HepG2 (cell line): ENCODE data around the gene CAPN9. TPM values are rescaled to one million over a fixed set of nuclear protein-coding genes. Genes with fewer than 3 reads are reported as not detected.

Experiments used
- BATF2 ChIP-seq: sonication (generic); formaldehyde crosslinking; IDR thresholded peaks from 2 replicates; pipeline ENCODE4 v1.8.0; 2022; ENCODE audit warnings: mild to moderate bottlenecking, missing genetic modification reagents, moderate library complexity
- HNRNPH1 ChIP-seq: fragments of 200-400 bp; formaldehyde crosslinking; optimal IDR thresholded peaks from 2 replicates; pipeline ENCODE3; 2017; ENCODE audit warnings: mild to moderate bottlenecking, low read depth, low read length
- HNRNPUL1 ChIP-seq: fragments of 200-400 bp; formaldehyde crosslinking; IDR thresholded peaks from 2 replicates; pipeline ENCODE4 v1.6.1; 2017; ENCODE audit warnings: low read depth, mild to moderate bottlenecking, low read length, moderate library complexity
- MBD4 ChIP-seq: IDR thresholded peaks from 2 replicates; pipeline ENCODE4 v1.6.1; 2012; ENCODE audit warnings: low read length, inconsistent platforms, borderline replicate concordance
- MIER3 ChIP-seq: IDR thresholded peaks from 2 replicates; pipeline ENCODE4 v1.6.1; 2016; ENCODE audit warnings: missing compliant biosample characterization, borderline replicate concordance
- NFYB ChIP-seq: sonication (generic); formaldehyde crosslinking; IDR thresholded peaks from 2 replicates; pipeline ENCODE4 v1.4.0; 2020; ENCODE audit warnings: missing genetic modification reagents
- SOX6 ChIP-seq, 2 experiments: fragments of 450-650 bp in 1 of 2; sonication (generic) in 1 of 2; formaldehyde crosslinking in 1 of 2; IDR thresholded peaks; 2 replicates each; pipeline versions ENCODE4 v1.4.0 to v1.6.1; 2017 to 2020; ENCODE audit warnings: antibody characterized with exemption in 1 of 2, mild to moderate bottlenecking in 1 of 2, missing genetic modification reagents in 1 of 2
- TARDBP ChIP-seq: sonication (generic); formaldehyde crosslinking; IDR thresholded peaks from 2 replicates; pipeline ENCODE4 v1.8.0; 2022; ENCODE audit warnings: mild to moderate bottlenecking, missing genetic modification reagents
- TCF7L2 ChIP-seq: IDR thresholded peaks from 2 replicates; pipeline ENCODE4 v1.6.1; 2011; ENCODE audit warnings: mild to moderate bottlenecking, low read depth, low read length, moderate library complexity
- ZFP62 ChIP-seq: sonication (generic); formaldehyde crosslinking; IDR thresholded peaks from 2 replicates; pipeline ENCODE4 v1.4.0; 2020; ENCODE audit warnings: missing genetic modification reagents
- ZKSCAN5 ChIP-seq: sonication (generic); formaldehyde crosslinking; IDR thresholded peaks from 2 replicates; pipeline ENCODE4 v1.5.1; 2020; ENCODE audit warnings: mild to moderate bottlenecking, missing genetic modification reagents
- ZNF142 ChIP-seq: sonication (generic); formaldehyde crosslinking; IDR thresholded peaks from 2 replicates; pipeline ENCODE4 v1.4.0; 2020; ENCODE audit warnings: missing genetic modification reagents
- ZNF431 ChIP-seq: sonication (generic); formaldehyde crosslinking; IDR thresholded peaks from 2 replicates; pipeline ENCODE4 v1.9.0; 2022; ENCODE audit warnings: missing genetic modification reagents, low read depth, mild to moderate bottlenecking, borderline replicate concordance
- ZNF563 ChIP-seq: sonication (generic); formaldehyde crosslinking; IDR thresholded peaks from 2 replicates; pipeline ENCODE4 v1.8.0; 2022; ENCODE audit warnings: mild to moderate bottlenecking, moderate library complexity, missing genetic modification reagents
- ZNF589 ChIP-seq: sonication (generic); formaldehyde crosslinking; conservative IDR thresholded peaks from 2 replicates; pipeline ENCODE4 v1.8.0; 2022; ENCODE audit warnings: mild to moderate bottlenecking, moderate library complexity, missing genetic modification reagents
- ZNF598 ChIP-seq: sonication (generic); formaldehyde crosslinking; IDR thresholded peaks from 2 replicates; pipeline ENCODE4 v1.5.1; 2020; ENCODE audit warnings: mild to moderate bottlenecking, missing genetic modification reagents, borderline replicate concordance
- ZNF790 ChIP-seq: sonication (generic); formaldehyde crosslinking; IDR thresholded peaks from 2 replicates; pipeline ENCODE4 v1.8.0; 2022; ENCODE audit warnings: missing genetic modification reagents, mild to moderate bottlenecking, borderline replicate concordance
- ZNF792 ChIP-seq: IDR thresholded peaks from 2 replicates; pipeline ENCODE4 v1.6.1; 2016
- ZNF800 ChIP-seq: sonication (generic); formaldehyde crosslinking; IDR thresholded peaks from 2 replicates; pipeline ENCODE4 v1.4.0; 2020; ENCODE audit warnings: missing genetic modification reagents
- polyA plus RNA-seq, 8 experiments: library from polyadenylated mRNA; depleted of rRNA in 3 of 8; stranded (reverse) in 7 of 8; unstranded in 1 of 8; fragments of >200 nt; fragmentation: Illumina TruSeq in 4 of 8; extraction: Trizol in 4 of 8; gene quantifications; 2 replicates each; pipeline versions ENCODE4 v1.2.1 to v1.2.3, GENCODE V29; 2011 to 2016; ENCODE audit warnings: low read depth in 4 of 8, missing spikeins in 1 of 8, mixed read lengths in 1 of 8; ENCODE audit not compliant: insufficient read depth in 1 of 8
- total RNA-seq, 5 experiments: library from RNA; depleted of rRNA; stranded (reverse); fragments of >200 nt; fragmentation: Illumina TruSeq; extraction: Trizol; gene quantifications; 2 replicates each; pipeline ENCODE4 v1.2.3, GENCODE V29; 2016; ENCODE audit warnings: low read depth in 1 of 5

CAPN9 gene
- total and polyA plus RNA-seq, 2 of the 13 experiments (the other 11 are each of a cell fraction or from before 2014, with no cell fraction given) = 0.04 to 0.31 TPM

GRCh38 chr1:230713915-230714764, 33.0 kb upstream of the CAPN9 start, which contains the start of gene AGT (continued):
- TF ChIP-seq ZNF589 (CRISPR knock-in tag) (0 out of 2 replicates have a peak, but pooled peaks have one; percentile 68), MIER3 (CRISPR knock-in tag) (peak; percentile 96; the same call in 1 of the 2 replicates), MBD4 (no peak), BATF2 (no peak), HNRNPUL1 (no peak), ZNF563 (CRISPR knock-in tag) (peak; percentile 92), ZNF142 (CRISPR knock-in tag) (no peak; the same call in 1 of the 2 replicates), ZNF790 (0 out of 2 replicates have a peak, but pooled peaks have one; percentile 37), HNRNPH1 (no peak), ZNF598 (CRISPR knock-in tag) (no peak; the same call in 1 of the 2 replicates), ZFP62 (no peak), SOX6 (IDR thresholded peaks at IDR 0.05) (no peak), SOX6 (CRISPR knock-in tag; IDR thresholded peaks at IDR 0.05) (peak; percentile 98), NFYB (CRISPR knock-in tag) (peak; percentile 38), ZNF431 (CRISPR knock-in tag) (peak; percentile 84; the same call in 1 of the 2 replicates), ZNF792 (CRISPR knock-in tag) (peak; percentile 83), TCF7L2 (no peak), TARDBP (CRISPR knock-in tag) (peak; percentile 98), ZKSCAN5 (CRISPR knock-in tag) (no peak; the same call in 1 of the 2 replicates), ZNF800 (CRISPR knock-in tag) (peak; percentile 49; the same call in 1 of the 2 replicates)
